CD8-positive, alpha-beta memory T cell (primary cell): Measurements from ENCODE around the gene PUM2. TPM values are rescaled to one million over a fixed set of nuclear protein-coding genes. Genes with fewer than 3 reads are reported as not detected.

Experiments used
- CTCF ChIA-PET: fragments of 350-600 bp; sonication (Branson Sonifier 250); formaldehyde crosslinking; loops from one replicate; lab custom pipeline; 2021; ENCODE audit warnings: antibody characterized with exemption; lab: Charles Lee
- POLR2A ChIA-PET: fragments of 350-600 bp; sonication (Branson Sonifier 250); formaldehyde crosslinking; loops from one replicate; lab custom pipeline; 2021; ENCODE audit warnings: antibody characterized with exemption; lab: Charles Lee
- DNase-seq, 5 donors: peaks; one replicate each; pipeline versions ENCODE4 v3.0.0 to v3.0.0-alpha.2; 2020 to 2022; ENCODE audit warnings: mixed read lengths in 1 of 5
- H3K27ac ChIP-seq: one replicate; pipeline ENCODE4 v1.7.0; 2013; ENCODE audit warnings: low read depth, mild to moderate bottlenecking, low read length, moderate library complexity
- H3K27me3 ChIP-seq: 2 replicates; pipeline ENCODE4 v1.7.0; 2013; ENCODE audit warnings: low read length, mild to moderate bottlenecking; ENCODE audit not compliant: insufficient read depth, poor library complexity, severe bottlenecking
- H3K36me3 ChIP-seq: 2 replicates; pipeline ENCODE4 v1.7.0; 2013; ENCODE audit warnings: mild to moderate bottlenecking, low read length, moderate library complexity; ENCODE audit not compliant: insufficient read depth
- H3K4me1 ChIP-seq: 2 replicates; pipeline ENCODE4 v1.7.0; 2013; ENCODE audit warnings: mild to moderate bottlenecking, low read length, moderate library complexity; ENCODE audit not compliant: insufficient read depth
- H3K4me3 ChIP-seq: 2 replicates; pipeline ENCODE4 v1.7.0; 2013; ENCODE audit warnings: mild to moderate bottlenecking, low read length
- H3K9me3 ChIP-seq: 2 replicates; pipeline ENCODE4 v1.7.0; 2013; ENCODE audit warnings: mild to moderate bottlenecking, low read length
- H3K27ac Mint-ChIP-seq, 8 donors: one replicate each; pipeline ENCODE4 v1.8.0; 2020 to 2021; ENCODE audit warnings: mixed read lengths in 8 of 8, mild to moderate bottlenecking in 6 of 8, inconsistent platforms in 3 of 8, moderate library complexity in 3 of 8
- H3K27me3 Mint-ChIP-seq, 2 donors: one replicate each; pipeline ENCODE4 v1.8.0; 2020 to 2021; ENCODE audit warnings: mixed read lengths in 2 of 2, mild to moderate bottlenecking in 1 of 2, moderate library complexity in 1 of 2
- H3K36me3 Mint-ChIP-seq, 3 donors: one replicate each; pipeline ENCODE4 v1.8.0; 2020 to 2021; ENCODE audit warnings: mixed read lengths in 3 of 3, inconsistent platforms in 1 of 3, mild to moderate bottlenecking in 1 of 3
- H3K4me1 Mint-ChIP-seq, 3 donors: one replicate each; pipeline ENCODE4 v1.8.0; 2020 to 2021; ENCODE audit warnings: mixed read lengths in 3 of 3, inconsistent platforms in 1 of 3, mild to moderate bottlenecking in 1 of 3
- H3K4me3 Mint-ChIP-seq, 7 donors: one replicate each; pipeline ENCODE4 v1.8.0; 2020 to 2021; ENCODE audit warnings: mixed read lengths in 7 of 7, mild to moderate bottlenecking in 6 of 7, moderate library complexity in 4 of 7, inconsistent platforms in 2 of 7
- H3K9me3 Mint-ChIP-seq, 5 donors: one replicate each; pipeline ENCODE4 v1.8.0; 2020 to 2022; ENCODE audit warnings: mixed read lengths in 5 of 5, mild to moderate bottlenecking in 3 of 5, moderate library complexity in 2 of 5, inconsistent platforms in 1 of 5
- polyA plus RNA-seq: library from polyadenylated mRNA; unstranded; fragments of 300-500 nt; fragmentation: Illumina TruSeq; gene quantifications from one replicate; pipeline ENCODE4 v1.2.3, GENCODE V29; 2021
- total RNA-seq, 2 experiments: library from RNA; stranded (reverse); gene quantifications; one replicate each; pipeline ENCODE4 v1.2.3, GENCODE V29; 2021

Gene PUM2
- total and polyA plus RNA-seq, 3 experiments from 2014 or later, result 17.0 to 121 (median 120) TPM

DNA sequence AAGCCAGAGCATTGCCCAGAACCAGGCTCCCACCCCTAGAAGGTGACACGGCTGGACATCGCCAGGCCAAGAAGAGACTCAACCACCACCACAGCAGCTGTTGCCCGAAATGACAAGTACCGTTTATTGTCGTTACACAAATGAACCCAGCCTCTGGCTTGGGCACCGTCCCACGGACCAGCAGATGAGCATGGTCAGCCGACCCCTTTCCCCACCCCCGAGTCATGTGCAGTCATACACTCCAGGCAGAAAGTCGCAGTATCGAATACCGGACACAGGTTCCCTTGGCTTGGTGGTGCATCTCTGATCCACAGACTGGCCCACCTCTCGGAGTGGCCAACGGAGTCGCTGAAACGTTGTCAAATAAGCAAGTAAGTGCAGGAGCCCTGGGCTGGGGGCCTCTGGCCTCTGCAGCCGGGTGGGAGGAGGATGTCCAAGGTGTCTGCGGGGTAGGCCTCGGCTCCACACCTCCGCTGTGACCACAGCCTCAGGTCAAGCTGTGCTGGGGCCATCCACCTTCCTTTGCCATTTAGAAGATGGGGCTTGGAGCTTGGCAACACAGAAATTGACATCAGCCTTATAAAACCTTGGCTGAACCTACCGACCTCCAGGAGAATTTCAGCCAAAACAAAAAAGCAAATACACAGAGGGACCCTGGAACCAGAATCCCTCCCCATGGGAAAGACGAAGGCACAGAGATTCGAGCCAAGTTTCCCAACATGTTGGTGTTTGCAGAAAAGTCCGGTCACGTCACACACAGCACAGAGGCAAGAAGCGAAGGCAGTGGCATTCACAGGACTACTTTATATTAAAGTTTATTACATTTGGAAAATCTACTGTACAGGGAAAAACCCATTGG lies 149.7 kb downstream of the PUM2 start:
- Histone ChIP-seq H3K27ac (no peak overlapping the region), H3K27me3 (no peaks in the 10 kb centered on the region), H3K4me3 (no peak overlapping the region), H3K4me1 (no peaks in the 10 kb centered on the region), H3K9me3 (no peaks in the 10 kb centered on the region), H3K36me3 (no peaks in the 10 kb centered on the region)
- POLR2A ChIA-PET, result no interaction called here
- CTCF ChIA-PET, result no interaction called here
- Mint-ChIP-seq H3K27me3 (peaks cover 3 to 8% of the 10 kb centered on the region in 2 donors), H3K9me3 (no peaks in the 10 kb centered on the region), H3K4me1 (no peaks in the 10 kb centered on the region), H3K36me3 (no peaks in the 10 kb centered on the region), H3K27ac (no peak overlapping the region), H3K4me3 (no peak overlapping the region)
- no peak for DNase-seq

DNA sequence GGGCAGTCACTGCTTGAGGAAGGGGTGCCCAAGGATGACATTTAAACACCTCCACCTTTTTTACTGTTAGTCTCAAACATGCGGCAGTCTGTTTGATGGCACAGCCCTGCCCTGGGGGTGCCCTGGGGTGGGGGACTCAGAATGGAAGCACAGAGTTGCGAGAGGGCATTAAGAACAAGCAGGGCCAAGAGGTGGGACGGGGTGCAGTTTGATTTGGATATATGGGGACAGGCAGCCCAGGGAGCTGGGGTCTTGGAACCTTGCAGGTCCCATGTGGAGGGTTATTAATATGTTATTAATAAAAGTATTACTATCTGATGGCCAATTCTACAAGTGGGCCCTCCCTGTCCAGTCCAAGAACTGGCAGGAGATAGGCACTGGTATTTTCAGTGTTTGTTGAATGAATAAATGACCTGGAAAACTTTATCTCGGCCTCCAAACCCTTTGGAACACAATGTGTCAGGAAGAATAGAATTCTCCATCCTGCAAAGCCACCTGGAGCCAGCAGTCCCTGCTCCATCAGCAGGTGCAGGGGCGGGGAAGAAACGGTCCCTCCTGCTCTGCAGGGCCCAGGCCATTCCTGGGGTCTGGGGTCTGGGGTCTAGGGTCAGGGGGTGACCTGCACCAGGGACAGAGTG lies 150.9 kb downstream of the PUM2 start:
- Mint-ChIP-seq H3K36me3 (no peaks in the 10 kb centered on the region), H3K4me1 (no peaks in the 10 kb centered on the region), H3K9me3 (no peaks in the 10 kb centered on the region), H3K27me3 (peaks cover 3 to 8% of the 10 kb centered on the region in 2 donors), H3K27ac (no peak overlapping the region), H3K4me3 (no peak overlapping the region)
- Histone ChIP-seq H3K9me3 (no peaks in the 10 kb centered on the region), H3K27me3 (no peaks in the 10 kb centered on the region), H3K27ac (no peak overlapping the region), H3K36me3 (no peaks in the 10 kb centered on the region), H3K4me1 (no peaks in the 10 kb centered on the region), H3K4me3 (no peak overlapping the region)
- ChIA-PET CTCF (no interaction called here), POLR2A (no interaction called here)
- DNase-seq, result no peak

DNA sequence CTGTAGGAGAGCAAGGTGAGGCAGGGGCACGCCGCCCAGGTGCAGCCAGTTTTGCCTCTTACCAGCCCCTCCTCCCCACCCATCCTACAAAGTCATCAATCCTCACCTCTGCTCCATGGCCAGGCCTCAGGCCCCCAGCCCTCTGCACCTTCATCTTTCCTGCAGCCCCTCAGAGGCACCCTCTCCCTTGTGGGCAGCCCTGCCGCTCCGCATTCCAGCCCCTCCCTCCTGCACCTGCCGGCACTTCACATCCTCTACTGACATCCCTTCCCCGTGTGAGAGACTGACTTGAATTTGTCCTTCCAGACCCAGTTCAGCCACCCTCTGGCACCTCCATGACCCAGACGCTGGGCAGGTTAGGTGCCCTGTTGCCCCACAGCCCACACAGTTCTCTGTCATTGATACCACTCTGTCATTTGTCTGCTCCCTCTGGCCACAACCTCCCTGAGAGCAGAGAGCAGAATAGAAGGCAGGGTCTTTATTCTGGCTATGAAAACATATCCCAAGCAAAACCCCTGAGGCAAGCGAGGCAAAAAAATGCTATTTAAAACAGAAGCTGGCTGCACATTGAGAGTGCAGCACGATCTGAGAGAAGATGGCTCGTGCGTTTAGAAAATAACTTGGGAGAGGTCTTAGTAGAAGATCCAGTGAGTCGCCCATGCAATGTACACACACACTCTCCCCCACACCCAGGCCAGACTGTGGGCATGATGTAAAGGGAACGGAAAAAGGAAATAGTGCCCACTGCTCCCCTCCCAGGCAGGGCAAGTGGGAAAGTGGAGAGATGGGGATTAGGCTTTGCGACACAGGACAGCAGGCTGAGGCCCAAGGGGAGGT lies 151.6 kb downstream of the PUM2 start:
- Histone ChIP-seq H3K4me3 (no peak overlapping the region), H3K36me3 (no peaks in the 10 kb centered on the region), H3K9me3 (no peaks in the 10 kb centered on the region), H3K27ac (no peak overlapping the region), H3K4me1 (no peaks in the 10 kb centered on the region), H3K27me3 (no peaks in the 10 kb centered on the region)
- H3K4me1 Mint-ChIP-seq, result no peaks in the 10 kb centered on the region
- POLR2A ChIA-PET, result no interaction called here
- DNase-seq, result no peak
- H3K27ac Mint-ChIP-seq, result no peak overlapping the region
- H3K9me3 Mint-ChIP-seq, result no peaks in the 10 kb centered on the region
- H3K36me3 Mint-ChIP-seq, result no peaks in the 10 kb centered on the region
- H3K4me3 Mint-ChIP-seq, result no peak overlapping the region
- CTCF ChIA-PET, result no interaction called here
- H3K27me3 Mint-ChIP-seq, result peaks cover 3 to 8% of the 10 kb centered on the region in 2 donors

Other genes with a start within 250 kb of the PUM2 start
- gene SDC1, start 125.7 kb downstream of the PUM2 start, total RNA-seq, result under 1 TPM; 0.13 to 0.27 TPM
- gene SDC1, start 125.7 kb downstream of the PUM2 start, polyA plus RNA-seq, result not detected
- 10 to 100 TPM; 27.4 TPM for gene RHOB, start 96.2 kb upstream of the PUM2 start, total RNA-seq
- 3.4 TPM for gene RHOB, start 96.2 kb upstream of the PUM2 start, polyA plus RNA-seq